ENCODE measurements around the gene BMP8A. TPM values are rescaled to one million over a fixed set of nuclear protein-coding genes. Genes with fewer than 3 reads are reported as not detected.

The BMP8A gene
- total and polyA plus RNA-seq, 10 of the 15 experiments (the other 5 are each of a cell fraction or from before 2014, with no cell fraction given): not detected

DNA sequence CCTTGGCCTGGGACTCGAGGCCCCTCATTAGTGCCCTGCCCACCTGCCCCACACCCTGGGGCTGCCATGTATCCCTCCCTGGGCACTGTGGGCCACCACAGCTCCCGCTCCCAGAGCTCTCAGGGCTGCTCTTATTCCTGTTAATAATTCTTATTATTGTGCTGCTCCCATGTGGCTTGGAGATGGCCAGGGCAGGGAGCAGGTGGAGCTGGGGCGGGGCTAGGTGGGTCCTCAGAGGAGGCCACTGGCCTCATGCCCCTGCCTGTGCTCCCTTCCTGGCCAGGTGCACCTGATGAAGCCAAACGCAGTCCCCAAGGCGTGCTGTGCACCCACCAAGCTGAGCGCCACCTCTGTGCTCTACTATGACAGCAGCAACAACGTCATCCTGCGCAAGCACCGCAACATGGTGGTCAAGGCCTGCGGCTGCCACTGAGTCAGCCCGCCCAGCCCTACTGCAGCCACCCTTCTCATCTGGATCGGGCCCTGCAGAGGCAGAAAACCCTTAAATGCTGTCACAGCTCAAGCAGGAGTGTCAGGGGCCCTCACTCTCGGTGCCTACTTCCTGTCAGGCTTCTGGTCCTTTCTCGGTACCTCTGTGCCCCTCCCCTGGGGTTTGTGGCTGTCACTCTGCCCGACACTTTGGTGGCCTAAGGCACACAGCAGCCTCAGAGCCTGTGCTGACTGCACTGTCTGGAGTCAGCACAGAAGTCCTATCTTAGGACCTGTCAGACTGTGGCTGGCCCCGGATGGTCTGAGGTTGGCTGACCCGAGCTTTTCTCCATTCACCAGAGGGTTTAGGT is 34.1 kb downstream of the BMP8A start (continued):
- TF ChIP-seq MXI1 (IDR thresholded peaks at IDR 0.05; ENCODE audit: low read depth, low read length) (no peak), RB1 (IDR thresholded peaks at IDR 0.05; ENCODE audit: borderline replicate concordance) (no peak; the same call in 1 of the 2 replicates), BACH1 (IDR thresholded peaks at IDR 0.05; ENCODE audit: borderline replicate concordance) (peak; percentile 72; the same call in 1 of the 2 replicates), SPI1 (IDR thresholded peaks at IDR 0.05; ENCODE audit: borderline replicate concordance, insufficient read depth, low read depth, low read length) (0 out of 2 replicates have a peak, but pooled peaks have one; percentile 31), BCL11A (IDR thresholded peaks at IDR 0.05; ENCODE audit: low read depth, low read length) (peak; percentile 37; the same call in 1 of the 2 replicates), RELA (IDR thresholded peaks at IDR 0.05; ENCODE audit: borderline replicate concordance, partially characterized antibody) (no peak), TCF12 (IDR thresholded peaks at IDR 0.05; ENCODE audit: low read depth, low read length) (0 out of 2 replicates have a peak, but pooled peaks have one; percentile 11), IKZF1 (conservative IDR thresholded peaks at IDR 0.05) (peak; percentile 78), TCF3 (IDR thresholded peaks at IDR 0.05; ENCODE audit: borderline replicate concordance, insufficient read depth, low read depth, low read length) (no peak), HCFC1 (IDR thresholded peaks at IDR 0.05; ENCODE audit: low read length) (no peak), SKIL (IDR thresholded peaks at IDR 0.05; ENCODE audit: low read depth, poor library complexity, severe bottlenecking) (peak; percentile 98), GATAD2B (conservative IDR thresholded peaks at IDR 0.05; ENCODE audit: low read depth) (peak; percentile 71), SMC3 (IDR thresholded peaks at IDR 0.05; ENCODE audit: borderline replicate concordance, low read length) (no peak), NBN (IDR thresholded peaks at IDR 0.05) (peak; percentile 75), ZBTB4 (CRISPR knock-in tag; IDR thresholded peaks at IDR 0.05) (no peak), JUND (IDR thresholded peaks at IDR 0.05; ENCODE audit: low read depth, low read length) (no peak), NRF1 (conservative IDR thresholded peaks at IDR 0.05; ENCODE audit: low read depth, low read length) (no peak), SIX5 (IDR thresholded peaks at IDR 0.05; ENCODE audit: low read depth, low read length, severe bottlenecking) (no peak), DPF2 (IDR thresholded peaks at IDR 0.05) (peak; percentile 65; the same call in 1 of the 2 replicates), TAF1 (IDR thresholded peaks at IDR 0.05; ENCODE audit: borderline replicate concordance, low read depth, low read length) (no peak)
- TF ChIP-seq, protein P1, sequence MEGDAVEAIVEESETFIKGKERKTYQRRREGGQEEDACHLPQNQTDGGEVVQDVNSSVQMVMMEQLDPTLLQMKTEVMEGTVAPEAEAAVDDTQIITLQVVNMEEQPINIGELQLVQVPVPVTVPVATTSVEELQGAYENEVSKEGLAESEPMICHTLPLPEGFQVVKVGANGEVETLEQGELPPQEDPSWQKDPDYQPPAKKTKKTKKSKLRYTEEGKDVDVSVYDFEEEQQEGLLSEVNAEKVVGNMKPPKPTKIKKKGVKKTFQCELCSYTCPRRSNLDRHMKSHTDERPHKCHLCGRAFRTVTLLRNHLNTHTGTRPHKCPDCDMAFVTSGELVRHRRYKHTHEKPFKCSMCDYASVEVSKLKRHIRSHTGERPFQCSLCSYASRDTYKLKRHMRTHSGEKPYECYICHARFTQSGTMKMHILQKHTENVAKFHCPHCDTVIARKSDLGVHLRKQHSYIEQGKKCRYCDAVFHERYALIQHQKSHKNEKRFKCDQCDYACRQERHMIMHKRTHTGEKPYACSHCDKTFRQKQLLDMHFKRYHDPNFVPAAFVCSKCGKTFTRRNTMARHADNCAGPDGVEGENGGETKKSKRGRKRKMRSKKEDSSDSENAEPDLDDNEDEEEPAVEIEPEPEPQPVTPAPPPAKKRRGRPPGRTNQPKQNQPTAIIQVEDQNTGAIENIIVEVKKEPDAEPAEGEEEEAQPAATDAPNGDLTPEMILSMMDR (IDR thresholded peaks at IDR 0.05 in 2 of 3, conservative IDR thresholded peaks at IDR 0.05 in 1 of 3; ENCODE audit: control insufficient read depth in 2 of 3, extremely low read depth in 1 of 3, insufficient read depth in 1 of 3, low read depth in 3 of 3, low read length in 3 of 3): no peak
- TF ChIP-seq, protein P2, sequence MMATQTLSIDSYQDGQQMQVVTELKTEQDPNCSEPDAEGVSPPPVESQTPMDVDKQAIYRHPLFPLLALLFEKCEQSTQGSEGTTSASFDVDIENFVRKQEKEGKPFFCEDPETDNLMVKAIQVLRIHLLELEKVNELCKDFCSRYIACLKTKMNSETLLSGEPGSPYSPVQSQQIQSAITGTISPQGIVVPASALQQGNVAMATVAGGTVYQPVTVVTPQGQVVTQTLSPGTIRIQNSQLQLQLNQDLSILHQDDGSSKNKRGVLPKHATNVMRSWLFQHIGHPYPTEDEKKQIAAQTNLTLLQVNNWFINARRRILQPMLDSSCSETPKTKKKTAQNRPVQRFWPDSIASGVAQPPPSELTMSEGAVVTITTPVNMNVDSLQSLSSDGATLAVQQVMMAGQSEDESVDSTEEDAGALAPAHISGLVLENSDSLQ (IDR thresholded peaks at IDR 0.05): peak; percentile 95

All from GM12878 (cell line).